HepG2 (cell line): Measurements from ENCODE around the gene ING1. TPM values are rescaled to one million over a fixed set of nuclear protein-coding genes. Genes with fewer than 3 reads are reported as not detected.

Experiments used
- ATAC-seq: fragments of 200-7000 bp; cut with Tn5 transposase; 3 replicates; pipeline ENCODE4 v1.9.1; 2020; ENCODE audit warnings: mild to moderate bottlenecking, moderate library complexity
- Bru-seq: library from RNA; stranded (reverse); fragments of 400-500 nt; gene quantifications from one replicate; lab custom pipeline; 2021; lab: Mats Ljungman, UMichigan
- BruChase-seq, 2 experiments: library from RNA; stranded (reverse); fragments of 400-500 nt; gene quantifications; one replicate each; lab custom pipeline; 2021; lab: Mats Ljungman, UMichigan
- BruUV-seq: library from RNA; stranded (reverse); fragments of 400-500 nt; replicated peaks from 2 replicates; lab custom pipeline; 2021; lab: Mats Ljungman, UMichigan
- CTCF ChIA-PET: fragments of 300-600 bp; formaldehyde crosslinking; extraction: SDS; loops from one replicate; lab custom pipeline; 2021; ENCODE audit warnings: low total read pairs, inconsistent platforms, low intra/inter-chr PET ratio; lab: Yijun Ruan, JAX
- POLR2A ChIA-PET: fragments of 350-600 bp; sonication (Branson Sonifier 250); formaldehyde crosslinking; loops from one replicate; lab custom pipeline; 2020; ENCODE audit warnings: antibody characterized with exemption, inconsistent platforms; lab: Yijun Ruan, JAX
- DNase-seq: peaks from one replicate; pipeline ENCODE4 v3.0.0-alpha.2; 2015; ENCODE audit warnings: low spot score
- FAIRE-seq: peaks from 3 replicates; lab custom pipeline; 2011; peaks lifted over from hg19 to GRCh38; lab: Jason Lieb, UNC
- H2AFZ ChIP-seq: one replicate; pipeline ENCODE4 v1.6.1; 2011; ENCODE audit warnings: low read length, inconsistent platforms
- H3K27ac ChIP-seq: fragments of 300-600 bp; 3 replicates; pipeline ENCODE4 v1.8.0; 2011; ENCODE audit warnings: mixed run types, mild to moderate bottlenecking, mixed read lengths, low read length, inconsistent platforms; ENCODE audit not compliant: insufficient read depth; ENCODE audit errors: extremely low read length
- H3K27me3 ChIP-seq, 2 experiments: fragments of 200-600 bp in 1 of 2; 2 replicates in 1 of 2; 3 replicates in 1 of 2; pipeline versions ENCODE4 v1.6.0 to v1.8.0; 2011; ENCODE audit warnings: low read length in 2 of 2, mild to moderate bottlenecking in 2 of 2, moderate library complexity in 2 of 2, inconsistent platforms in 1 of 2; ENCODE audit not compliant: insufficient read depth in 2 of 2, control insufficient read depth in 1 of 2
- H3K36me3 ChIP-seq, 2 experiments: fragments of 200-600 bp in 1 of 2; replicated peaks in 1 of 2; 2 replicates in 1 of 2; 3 replicates in 1 of 2; pipeline versions ENCODE4 v1.5.1 to v1.8.0; 2011; ENCODE audit warnings: low read length in 2 of 2, inconsistent platforms in 1 of 2; ENCODE audit not compliant: insufficient read depth in 2 of 2, control insufficient read depth in 1 of 2
- H3K4me1 ChIP-seq: 2 replicates; pipeline ENCODE4 v1.5.1; 2012; ENCODE audit warnings: low read length, inconsistent platforms; ENCODE audit not compliant: insufficient read depth
- H3K4me2 ChIP-seq: 2 replicates; pipeline ENCODE4 v1.6.0; 2011; ENCODE audit warnings: low read depth, low read length, inconsistent platforms
- H3K4me3 ChIP-seq, 3 experiments: fragments of 200-600 bp in 1 of 3; sonication (generic), shearing (Covaris generic) in 1 of 3; replicated peaks in 1 of 3; 2 replicates each; pipeline ENCODE4 v1.5.1; 2011 to 2016; ENCODE audit warnings: low read length in 3 of 3, inconsistent platforms in 2 of 3, low read depth in 2 of 3, mild to moderate bottlenecking in 2 of 3, control low read depth in 1 of 3, mixed read lengths in 1 of 3; ENCODE audit not compliant: insufficient read depth in 1 of 3
- H3K79me2 ChIP-seq: one replicate; pipeline ENCODE4 v1.6.1; 2011; ENCODE audit warnings: low read length, inconsistent platforms; ENCODE audit not compliant: insufficient read depth
- H3K9ac ChIP-seq: 2 replicates; pipeline ENCODE4 v1.6.0; 2011; ENCODE audit warnings: mild to moderate bottlenecking, low read depth, low read length, inconsistent platforms; ENCODE audit not compliant: insufficient read depth
- H3K9me3 ChIP-seq: 2 replicates; pipeline ENCODE4 v1.5.1; 2012; ENCODE audit warnings: mild to moderate bottlenecking, low read length
- H4K20me1 ChIP-seq: 2 replicates; pipeline ENCODE4 v1.6.0; 2011; ENCODE audit warnings: inconsistent platforms, mild to moderate bottlenecking, low read length, moderate library complexity; ENCODE audit not compliant: insufficient read depth
- HNF4G ChIP-seq, 2 experiments: sonication (generic) in 1 of 2; formaldehyde crosslinking in 1 of 2; IDR thresholded peaks; 2 replicates each; pipeline versions ENCODE4 v1.4.0 to v1.6.1; 2011 to 2020; ENCODE audit warnings: borderline replicate concordance in 2 of 2, low read depth in 2 of 2, mild to moderate bottlenecking in 2 of 2, low read length in 1 of 2, missing genetic modification reagents in 1 of 2, moderate library complexity in 1 of 2
- HOXA5 ChIP-seq: sonication (generic); formaldehyde crosslinking; IDR thresholded peaks from 2 replicates; pipeline ENCODE4 v1.4.0; 2020; ENCODE audit warnings: missing genetic modification reagents
- MYC ChIP-seq: sonication (generic); formaldehyde crosslinking; IDR thresholded peaks from 2 replicates; pipeline ENCODE4 v1.9.0; 2021; ENCODE audit warnings: missing genetic modification reagents, borderline replicate concordance
- REL ChIP-seq: sonication (generic); formaldehyde crosslinking; conservative IDR thresholded peaks from 2 replicates; pipeline ENCODE4 v1.8.0; 2022; ENCODE audit warnings: mild to moderate bottlenecking, missing genetic modification reagents, moderate library complexity
- TAF1 ChIP-seq: sonication (generic); formaldehyde crosslinking; IDR thresholded peaks from 2 replicates; pipeline ENCODE4 v1.4.0; 2020; ENCODE audit warnings: missing genetic modification reagents
- TCF7 ChIP-seq: sonication (generic); IDR thresholded peaks from 2 replicates; pipeline ENCODE4 v1.6.1; 2016; ENCODE audit warnings: antibody characterized with exemption, low read depth
- TFDP1 ChIP-seq: IDR thresholded peaks from 2 replicates; pipeline ENCODE4 v1.6.1; 2016; ENCODE audit warnings: missing compliant biosample characterization, missing genetic modification reagents, borderline replicate concordance
- ZNF234 ChIP-seq: sonication (generic); formaldehyde crosslinking; conservative IDR thresholded peaks from 2 replicates; pipeline ENCODE4 v1.5.1; 2020; ENCODE audit warnings: mild to moderate bottlenecking, missing genetic modification reagents
- ZNF451 ChIP-seq: sonication (generic); formaldehyde crosslinking; IDR thresholded peaks from 2 replicates; pipeline ENCODE4 v1.5.0; 2020; ENCODE audit warnings: mild to moderate bottlenecking, missing genetic modification reagents
- ZNF572 ChIP-seq: sonication (generic); formaldehyde crosslinking; IDR thresholded peaks from 2 replicates; pipeline ENCODE4 v1.5.1; 2020; ENCODE audit warnings: mild to moderate bottlenecking, missing genetic modification reagents
- ZNF749 ChIP-seq: sonication (generic); formaldehyde crosslinking; IDR thresholded peaks from 2 replicates; pipeline ENCODE4 v1.8.0; 2022; ENCODE audit warnings: mild to moderate bottlenecking, missing genetic modification reagents, moderate library complexity, borderline replicate concordance
- ZNF816 ChIP-seq: sonication (generic); formaldehyde crosslinking; IDR thresholded peaks from 2 replicates; pipeline ENCODE4 v1.8.0; 2022; ENCODE audit warnings: missing genetic modification reagents, mild to moderate bottlenecking, borderline replicate concordance
- WGBS: methylation state at CpG from one replicate; pipeline ENCODE4 v1.1.6; 2017; ENCODE audit warnings: low lambda C conversion rate; 5-methylcytosine and 5-hydroxymethylcytosine counted together
- in situ Hi-C: cut with HindIII; loops from 2 replicates; pipeline ENCODE4 v1.10.0; 2017; ENCODE audit warnings: low pct_unique_long_range_greater_than_20kb; ENCODE audit not compliant: extremely low pct_ligation_motif_present
- intact Hi-C: fragments of 100-400 bp; cut with micrococcal nuclease; formaldehyde crosslinking; loops from one replicate; pipeline ENCODE4 v1.10.0; 2022; ENCODE audit not compliant: unreplicated experiment
- long read RNA-seq, 2 experiments: library from RNA in 1 of 2; library from polyadenylated mRNA in 1 of 2; stranded (forward) in 1 of 2; unstranded in 1 of 2; transcript quantifications; one replicate each; pipeline ENCODE4 v2.0.0, GENCODE V29; 2019 to 2022
- polyA minus RNA-seq, 3 experiments: library from RNA; depleted of rRNA, polyadenylated mRNA; stranded (reverse); fragments of >200 nt; gene quantifications; 2 replicates each; pipeline ENCODE4 v1.2.3, GENCODE V29; 2011; ENCODE audit warnings: low replicate concordance in 1 of 3
- polyA plus RNA-seq, 8 experiments: library from polyadenylated mRNA; depleted of rRNA in 3 of 8; stranded (reverse) in 7 of 8; unstranded in 1 of 8; fragments of >200 nt; fragmentation: Illumina TruSeq in 4 of 8; extraction: Trizol in 4 of 8; gene quantifications; 2 replicates each; pipeline versions ENCODE4 v1.2.1 to v1.2.3, GENCODE V29; 2011 to 2016; ENCODE audit warnings: low read depth in 4 of 8, missing spikeins in 1 of 8, mixed read lengths in 1 of 8; ENCODE audit not compliant: insufficient read depth in 1 of 8
- total RNA-seq, 5 experiments: library from RNA; depleted of rRNA; stranded (reverse); fragments of >200 nt; fragmentation: Illumina TruSeq; extraction: Trizol; gene quantifications; 2 replicates each; pipeline ENCODE4 v1.2.3, GENCODE V29; 2016; ENCODE audit warnings: low read depth in 1 of 5
- TF ChIP-seq, protein P1 (sequence below): sonication (generic); formaldehyde crosslinking; IDR thresholded peaks from 2 replicates; pipeline ENCODE4 v1.4.0; 2020; ENCODE audit warnings: missing genetic modification reagents

The ING1 gene
- total RNA-seq (2016; rRNA removed; fragmentation: Illumina TruSeq; extraction: Trizol), result 7.9 and 8.1 TPM in 2 replicates
- total RNA-seq (2016; cell fraction: cytosol; rRNA removed; fragmentation: Illumina TruSeq; extraction: Trizol; ENCODE audit: low read depth), result 3.2 and 3.8 TPM in 2 replicates
- total RNA-seq (2016; cell fraction: insoluble cytoplasmic fraction; rRNA removed; fragmentation: Illumina TruSeq; extraction: Trizol), result 6.1 and 7.1 TPM in 2 replicates
- 8.5 and 9.2 TPM in 2 replicates for total RNA-seq (2016; cell fraction: membrane; rRNA removed; fragmentation: Illumina TruSeq; extraction: Trizol)
- 6.1 and 6.4 TPM in 2 replicates for total RNA-seq (2016; cell fraction: nucleus; rRNA removed; fragmentation: Illumina TruSeq; extraction: Trizol)
- polyA plus RNA-seq (2011; rRNA removed), result 13.6 and 16.1 TPM in 2 replicates
- polyA plus RNA-seq (2011; cell fraction: cytosol; rRNA removed), result 14.0 and 27.3 TPM in 2 replicates
- polyA plus RNA-seq (2011; cell fraction: nucleus; rRNA removed), result 13.0 and 17.3 TPM in 2 replicates
- polyA plus RNA-seq (2012), result 6.5 and 7.4 TPM in 2 replicates
- 6.7 and 6.9 TPM in 2 replicates for polyA plus RNA-seq (2016; cell fraction: cytosol; fragmentation: Illumina TruSeq; extraction: Trizol; ENCODE audit: low read depth)
- polyA plus RNA-seq (2016; cell fraction: insoluble cytoplasmic fraction; fragmentation: Illumina TruSeq; extraction: Trizol; ENCODE audit: low read depth), result 15.1 and 17.1 TPM in 2 replicates
- 12.7 and 14.0 TPM in 2 replicates for polyA plus RNA-seq (2016; cell fraction: membrane; fragmentation: Illumina TruSeq; extraction: Trizol; ENCODE audit: low read depth)
- 15.2 and 17.6 TPM in 2 replicates for polyA plus RNA-seq (2016; cell fraction: nucleus; fragmentation: Illumina TruSeq; extraction: Trizol; ENCODE audit: insufficient read depth, low read depth)
- 11.5 and 18.2 TPM in 2 replicates for polyA minus RNA-seq (2011; rRNA and poly(A)+ RNA removed; ENCODE audit: low replicate concordance)
- polyA minus RNA-seq (2011; cell fraction: cytosol; rRNA and poly(A)+ RNA removed), result 12.1 and 16.0 TPM in 2 replicates
- 7.1 TPM in 2 replicates for polyA minus RNA-seq (2011; cell fraction: nucleus; rRNA and poly(A)+ RNA removed)
- Bru-seq, nascent RNA, result percentile 69 among the genes with signal in this experiment
- BruChase-seq, experiment 1, labeled RNA remaining after a 6-hour chase, result percentile 70 among the genes with signal in this experiment
- BruChase-seq, experiment 2, labeled RNA remaining after a 2-hour chase, result percentile 77 among the genes with signal in this experiment
- long read RNA-seq, experiment 1, partial matches to known transcripts, result 0 of 8 reads
- long read RNA-seq, experiment 1, other reads (novel, unspliced or antisense), result 4 of 8 reads
- long read RNA-seq, experiment 2, full-length matches to known transcripts, result 6 of 27 reads
- long read RNA-seq, experiment 2, partial matches to known transcripts, result 8 of 27 reads
- long read RNA-seq, experiment 2, other reads (novel, unspliced or antisense), result 13 of 27 reads

DNA sequence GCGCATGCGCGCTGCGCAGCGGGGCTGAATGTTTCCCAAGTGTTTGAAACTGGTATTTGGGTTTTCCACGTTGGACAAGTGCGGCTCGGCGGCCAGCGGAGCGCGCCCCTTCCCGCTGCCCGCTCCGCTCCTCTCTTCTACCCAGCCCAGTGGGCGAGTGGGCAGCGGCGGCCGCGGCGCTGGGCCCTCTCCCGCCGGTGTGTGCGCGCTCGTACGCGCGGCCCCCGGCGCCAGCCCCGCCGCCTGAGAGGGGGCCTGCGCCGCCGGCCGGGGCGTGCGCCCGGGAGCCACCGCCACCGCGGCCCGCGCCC lies at the start of gene ING1:
Gene ING1 (plus strand): TSS at position 59 of the 311 bp plus-strand sequence. CDS start 450 bp downstream, outside the sequence.
- ChIA-PET CTCF (no interaction called here), POLR2A (no interaction called here)
- DNase-seq, result no peak
- no peak for ATAC-seq
- intact Hi-C loops (loop anchor here (2.0 to 10.0 kb wide), 3 partner anchors 101 to 259 kb away; partner anchors contain the start of gene ANKRD10), in situ Hi-C loops (no loop called here)
- peaks cover 28% of the 10 kb centered on the region for H4K20me1 ChIP-seq
- H3K4me1 ChIP-seq, result peaks cover 19% of the 10 kb centered on the region
- H2AFZ ChIP-seq, result no peak within 1 kb of the TSS
- FAIRE-seq, result no peak
- H3K27me3 ChIP-seq, result no peaks in the 10 kb centered on the region; a peak in 1 of 5 replicates
- H3K79me2 ChIP-seq, result peaks cover 39% of the 10 kb centered on the region
- H3K4me2 ChIP-seq, result peak within 1 kb of the TSS; percentile 95
- no peaks in the 10 kb centered on the region for H3K36me3 ChIP-seq
- no peaks in the 10 kb centered on the region for H3K9me3 ChIP-seq
- peak within 1 kb of the TSS; percentile 95 for H3K9ac ChIP-seq
- peak within 1 kb of the TSS; percentile 98 for H3K27ac ChIP-seq
- 0% methylated on average over 2 of the region's 45 CpGs for WGBS
- BruUV-seq, result no TSS peak
- H3K4me3 ChIP-seq, result peak within 1 kb of the TSS; percentile 96 to 98 (median 98)
- TF ChIP-seq TAF1 (CRISPR knock-in tag) (peak; percentile 31; the same call in 1 of the 2 replicates), HNF4G (IDR thresholded peaks at IDR 0.05; ENCODE audit: borderline replicate concordance, low read depth, low read length) (no peak), HNF4G (CRISPR knock-in tag; IDR thresholded peaks at IDR 0.05; ENCODE audit: borderline replicate concordance, low read depth) (no peak), TFDP1 (no peak), ZNF572 (CRISPR knock-in tag) (no peak), TCF7 (no peak), REL (CRISPR knock-in tag) (0 out of 2 replicates have a peak, but pooled peaks have one; percentile 3), HOXA5 (CRISPR knock-in tag) (no peak), ZNF816 (CRISPR knock-in tag) (no peak), MYC (CRISPR knock-in tag) (no peak), ZNF749 (CRISPR knock-in tag) (no peak), ZNF451 (CRISPR knock-in tag) (no peak), ZNF234 (CRISPR knock-in tag) (0 out of 2 replicates have a peak, but pooled peaks have one; percentile 5)
- TF ChIP-seq, protein P1, sequence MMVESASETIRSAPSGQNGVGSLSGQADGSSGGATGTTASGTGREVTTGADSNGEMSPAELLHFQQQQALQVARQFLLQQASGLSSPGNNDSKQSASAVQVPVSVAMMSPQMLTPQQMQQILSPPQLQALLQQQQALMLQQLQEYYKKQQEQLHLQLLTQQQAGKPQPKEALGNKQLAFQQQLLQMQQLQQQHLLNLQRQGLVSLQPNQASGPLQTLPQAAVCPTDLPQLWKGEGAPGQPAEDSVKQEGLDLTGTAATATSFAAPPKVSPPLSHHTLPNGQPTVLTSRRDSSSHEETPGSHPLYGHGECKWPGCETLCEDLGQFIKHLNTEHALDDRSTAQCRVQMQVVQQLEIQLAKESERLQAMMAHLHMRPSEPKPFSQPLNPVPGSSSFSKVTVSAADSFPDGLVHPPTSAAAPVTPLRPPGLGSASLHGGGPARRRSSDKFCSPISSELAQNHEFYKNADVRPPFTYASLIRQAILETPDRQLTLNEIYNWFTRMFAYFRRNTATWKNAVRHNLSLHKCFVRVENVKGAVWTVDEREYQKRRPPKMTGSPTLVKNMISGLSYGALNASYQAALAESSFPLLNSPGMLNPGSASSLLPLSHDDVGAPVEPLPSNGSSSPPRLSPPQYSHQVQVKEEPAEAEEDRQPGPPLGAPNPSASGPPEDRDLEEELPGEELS, result no peak
